ENCODE data around the gene FAM177A1. TPM values are rescaled to one million over a fixed set of nuclear protein-coding genes. Genes with fewer than 3 reads are reported as not detected.

Gene FAM177A1
- polyA plus RNA-seq, 1 donor from 2014 or later: 124 TPM

DNA sequence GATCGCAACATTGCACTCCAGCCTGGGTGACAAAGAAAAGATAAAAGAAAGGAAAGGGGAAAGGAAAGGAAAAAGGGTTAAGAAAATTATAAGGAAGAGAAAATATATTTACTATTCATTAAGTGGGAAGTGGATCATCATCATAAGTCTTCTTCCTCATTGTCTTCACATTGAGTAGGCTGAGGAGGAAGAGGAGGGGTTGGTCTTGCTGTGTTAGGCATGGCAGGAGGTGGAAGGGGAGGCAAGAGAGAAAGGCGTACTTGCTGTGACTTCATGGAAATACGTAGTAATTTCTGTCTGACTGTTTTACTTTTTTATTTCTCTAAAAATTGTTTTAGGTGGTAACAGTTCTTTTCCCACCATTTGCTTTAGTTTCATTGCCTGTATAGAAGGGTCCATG, 26.2 kb downstream of the FAM177A1 start:
- Histone ChIP-seq H3F3A (ENCODE audit: insufficient read depth, low read length, poor library complexity, severe bottlenecking) (no peaks in the 10 kb centered on the region), H4K20me1 (ENCODE audit: insufficient read depth) (no peaks in the 10 kb centered on the region), H3K36me3 (ENCODE audit: insufficient read depth, low read length) (peaks cover 8% of the 10 kb centered on the region), H2AFZ (ENCODE audit: low read depth, low read length) (no peak overlapping the region), H3K9ac (ENCODE audit: low read length) (no peak overlapping the region), H3K27me3 (ENCODE audit: insufficient read depth, low read depth, low read length) (no peaks in the 10 kb centered on the region), H3K27ac (ENCODE audit: low read length) (no peak overlapping the region), H3K4me3 (ENCODE audit: low read length) (no peak overlapping the region), H3K4me2 (ENCODE audit: low read length) (no peak overlapping the region), H3K79me2 (replicated peaks; ENCODE audit: insufficient read depth, low read length) (no peaks in the 10 kb centered on the region), H3K9me3 (ENCODE audit: low read length) (no peaks in the 10 kb centered on the region), H3K9me2 (ENCODE audit: insufficient read depth, low read length) (no peaks in the 10 kb centered on the region)
- no peak for TF ChIP-seq RAD21 (conservative IDR thresholded peaks at IDR 0.05)
- no peak for TF ChIP-seq SMC3 (conservative IDR thresholded peaks at IDR 0.05; ENCODE audit: poor library complexity)
- TF ChIP-seq, protein P1, sequence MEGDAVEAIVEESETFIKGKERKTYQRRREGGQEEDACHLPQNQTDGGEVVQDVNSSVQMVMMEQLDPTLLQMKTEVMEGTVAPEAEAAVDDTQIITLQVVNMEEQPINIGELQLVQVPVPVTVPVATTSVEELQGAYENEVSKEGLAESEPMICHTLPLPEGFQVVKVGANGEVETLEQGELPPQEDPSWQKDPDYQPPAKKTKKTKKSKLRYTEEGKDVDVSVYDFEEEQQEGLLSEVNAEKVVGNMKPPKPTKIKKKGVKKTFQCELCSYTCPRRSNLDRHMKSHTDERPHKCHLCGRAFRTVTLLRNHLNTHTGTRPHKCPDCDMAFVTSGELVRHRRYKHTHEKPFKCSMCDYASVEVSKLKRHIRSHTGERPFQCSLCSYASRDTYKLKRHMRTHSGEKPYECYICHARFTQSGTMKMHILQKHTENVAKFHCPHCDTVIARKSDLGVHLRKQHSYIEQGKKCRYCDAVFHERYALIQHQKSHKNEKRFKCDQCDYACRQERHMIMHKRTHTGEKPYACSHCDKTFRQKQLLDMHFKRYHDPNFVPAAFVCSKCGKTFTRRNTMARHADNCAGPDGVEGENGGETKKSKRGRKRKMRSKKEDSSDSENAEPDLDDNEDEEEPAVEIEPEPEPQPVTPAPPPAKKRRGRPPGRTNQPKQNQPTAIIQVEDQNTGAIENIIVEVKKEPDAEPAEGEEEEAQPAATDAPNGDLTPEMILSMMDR (IDR thresholded peaks at IDR 0.05; ENCODE audit: poor library complexity, severe bottlenecking): no peak

DNA sequence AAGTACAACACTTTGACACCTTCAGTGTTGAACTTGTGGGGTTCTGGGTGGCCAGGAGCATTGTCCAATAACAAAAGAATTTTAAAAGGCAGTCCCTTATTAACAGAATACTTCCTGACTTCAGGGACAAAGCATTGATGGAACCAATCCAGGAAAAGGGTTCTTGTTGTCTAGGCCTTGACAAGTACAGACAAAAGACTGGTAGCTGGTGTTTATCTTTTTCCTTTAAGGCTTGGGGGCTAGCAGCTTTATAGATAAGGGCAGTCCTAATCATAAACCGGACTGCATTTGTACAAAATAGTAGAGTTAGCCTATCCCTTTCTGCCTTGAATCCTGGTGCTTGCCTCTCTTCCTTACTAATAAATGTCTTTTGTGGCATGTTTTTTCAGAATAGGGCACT, 27.4 kb downstream of the FAM177A1 start:
- Histone ChIP-seq H3K79me2 (replicated peaks; ENCODE audit: insufficient read depth, low read length) (no peaks in the 10 kb centered on the region), H3K4me2 (ENCODE audit: low read length) (no peak overlapping the region), H3K36me3 (ENCODE audit: insufficient read depth, low read length) (no peaks in the 10 kb centered on the region), H3K4me3 (ENCODE audit: low read length) (no peak overlapping the region), H4K20me1 (ENCODE audit: insufficient read depth) (no peaks in the 10 kb centered on the region), H3F3A (ENCODE audit: insufficient read depth, low read length, poor library complexity, severe bottlenecking) (no peaks in the 10 kb centered on the region), H3K9me3 (ENCODE audit: low read length) (no peaks in the 10 kb centered on the region), H3K9me2 (ENCODE audit: insufficient read depth, low read length) (no peaks in the 10 kb centered on the region), H3K27me3 (ENCODE audit: insufficient read depth, low read depth, low read length) (no peaks in the 10 kb centered on the region), H3K27ac (ENCODE audit: low read length) (no peak overlapping the region), H2AFZ (ENCODE audit: low read depth, low read length) (no peak overlapping the region), H3K9ac (ENCODE audit: low read length) (no peak overlapping the region)
- TF ChIP-seq POLR2AphosphoS5 (IDR thresholded peaks at IDR 0.05) (no peak), EP300 (conservative IDR thresholded peaks at IDR 0.05; ENCODE audit: poor library complexity, severe bottlenecking) (no peak), MXI1 (conservative IDR thresholded peaks at IDR 0.05; ENCODE audit: poor library complexity, severe bottlenecking) (no peak), TAF1 (IDR thresholded peaks at IDR 0.05; ENCODE audit: low read depth) (no peak), EZH2 (IDR thresholded peaks at IDR 0.05; ENCODE audit: borderline replicate concordance, insufficient read depth, low read length, poor library complexity, severe bottlenecking) (no peak), RAD21 (conservative IDR thresholded peaks at IDR 0.05) (no peak), SMC3 (conservative IDR thresholded peaks at IDR 0.05; ENCODE audit: poor library complexity) (no peak)
- TF ChIP-seq, protein P1 (IDR thresholded peaks at IDR 0.05; ENCODE audit: poor library complexity, severe bottlenecking): no peak
- TF ChIP-seq, protein P2, sequence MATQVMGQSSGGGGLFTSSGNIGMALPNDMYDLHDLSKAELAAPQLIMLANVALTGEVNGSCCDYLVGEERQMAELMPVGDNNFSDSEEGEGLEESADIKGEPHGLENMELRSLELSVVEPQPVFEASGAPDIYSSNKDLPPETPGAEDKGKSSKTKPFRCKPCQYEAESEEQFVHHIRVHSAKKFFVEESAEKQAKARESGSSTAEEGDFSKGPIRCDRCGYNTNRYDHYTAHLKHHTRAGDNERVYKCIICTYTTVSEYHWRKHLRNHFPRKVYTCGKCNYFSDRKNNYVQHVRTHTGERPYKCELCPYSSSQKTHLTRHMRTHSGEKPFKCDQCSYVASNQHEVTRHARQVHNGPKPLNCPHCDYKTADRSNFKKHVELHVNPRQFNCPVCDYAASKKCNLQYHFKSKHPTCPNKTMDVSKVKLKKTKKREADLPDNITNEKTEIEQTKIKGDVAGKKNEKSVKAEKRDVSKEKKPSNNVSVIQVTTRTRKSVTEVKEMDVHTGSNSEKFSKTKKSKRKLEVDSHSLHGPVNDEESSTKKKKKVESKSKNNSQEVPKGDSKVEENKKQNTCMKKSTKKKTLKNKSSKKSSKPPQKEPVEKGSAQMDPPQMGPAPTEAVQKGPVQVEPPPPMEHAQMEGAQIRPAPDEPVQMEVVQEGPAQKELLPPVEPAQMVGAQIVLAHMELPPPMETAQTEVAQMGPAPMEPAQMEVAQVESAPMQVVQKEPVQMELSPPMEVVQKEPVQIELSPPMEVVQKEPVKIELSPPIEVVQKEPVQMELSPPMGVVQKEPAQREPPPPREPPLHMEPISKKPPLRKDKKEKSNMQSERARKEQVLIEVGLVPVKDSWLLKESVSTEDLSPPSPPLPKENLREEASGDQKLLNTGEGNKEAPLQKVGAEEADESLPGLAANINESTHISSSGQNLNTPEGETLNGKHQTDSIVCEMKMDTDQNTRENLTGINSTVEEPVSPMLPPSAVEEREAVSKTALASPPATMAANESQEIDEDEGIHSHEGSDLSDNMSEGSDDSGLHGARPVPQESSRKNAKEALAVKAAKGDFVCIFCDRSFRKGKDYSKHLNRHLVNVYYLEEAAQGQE (IDR thresholded peaks at IDR 0.05; ENCODE audit: borderline replicate concordance): no peak

Data from neural cell (in vitro differentiated cells).